Body of pancreas (tissue), 4 donors: ENCODE measurements around the gene NOA1.

ENCODE experiments used
- POLR2A ChIP-seq, 3 donors: fragments of 450-650 bp; IDR thresholded peaks; one replicate each; pipeline ENCODE4 v1.6.1; 2016; ENCODE audit warnings: antibody characterized with exemption in 3 of 3, mild to moderate bottlenecking in 2 of 3
- TF ChIP-seq, protein P1 (sequence below), 7 experiments: fragments of 450-650 bp in 4 of 7; fragments of 200-600 bp in 3 of 7; sonication (generic) in 3 of 7; IDR thresholded peaks; one replicate each; pipeline ENCODE4 v1.5.1; 2016 to 2019; ENCODE audit warnings: antibody characterized with exemption in 7 of 7

DNA sequence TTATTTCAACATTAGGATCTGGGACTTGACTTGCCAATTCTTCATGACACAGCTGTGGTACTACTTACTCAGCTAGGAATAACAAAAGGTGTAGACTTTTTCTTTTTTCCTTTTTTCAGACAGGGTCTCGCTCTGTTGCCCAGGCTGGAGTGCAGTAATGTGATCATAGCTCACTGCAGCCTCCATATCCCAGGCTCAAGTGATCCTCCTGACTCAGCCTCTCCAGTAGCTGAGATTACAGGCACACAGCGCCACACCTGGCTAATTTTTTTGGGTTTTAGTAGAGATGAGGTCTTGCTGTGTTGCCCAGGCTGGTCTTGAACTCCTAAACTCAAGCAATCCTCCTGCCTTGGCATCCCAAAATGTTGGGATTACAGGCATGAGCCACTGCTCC lies 16.3 kb downstream of the NOA1 start:
- TF ChIP-seq, protein P1, sequence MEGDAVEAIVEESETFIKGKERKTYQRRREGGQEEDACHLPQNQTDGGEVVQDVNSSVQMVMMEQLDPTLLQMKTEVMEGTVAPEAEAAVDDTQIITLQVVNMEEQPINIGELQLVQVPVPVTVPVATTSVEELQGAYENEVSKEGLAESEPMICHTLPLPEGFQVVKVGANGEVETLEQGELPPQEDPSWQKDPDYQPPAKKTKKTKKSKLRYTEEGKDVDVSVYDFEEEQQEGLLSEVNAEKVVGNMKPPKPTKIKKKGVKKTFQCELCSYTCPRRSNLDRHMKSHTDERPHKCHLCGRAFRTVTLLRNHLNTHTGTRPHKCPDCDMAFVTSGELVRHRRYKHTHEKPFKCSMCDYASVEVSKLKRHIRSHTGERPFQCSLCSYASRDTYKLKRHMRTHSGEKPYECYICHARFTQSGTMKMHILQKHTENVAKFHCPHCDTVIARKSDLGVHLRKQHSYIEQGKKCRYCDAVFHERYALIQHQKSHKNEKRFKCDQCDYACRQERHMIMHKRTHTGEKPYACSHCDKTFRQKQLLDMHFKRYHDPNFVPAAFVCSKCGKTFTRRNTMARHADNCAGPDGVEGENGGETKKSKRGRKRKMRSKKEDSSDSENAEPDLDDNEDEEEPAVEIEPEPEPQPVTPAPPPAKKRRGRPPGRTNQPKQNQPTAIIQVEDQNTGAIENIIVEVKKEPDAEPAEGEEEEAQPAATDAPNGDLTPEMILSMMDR (IDR thresholded peaks at IDR 0.05), result no peak
- TF ChIP-seq POLR2A (IDR thresholded peaks at IDR 0.05), result no peak
